ENCODE measurements around the gene ROCK2. TPM values are rescaled to one million over a fixed set of nuclear protein-coding genes. Genes with fewer than 3 reads are reported as not detected.

The ROCK2 gene
- total and polyA plus RNA-seq, 2 of the 13 experiments (the other 11 are each of a cell fraction or from before 2014, with no cell fraction given) = 38.1 to 119 TPM

DNA sequence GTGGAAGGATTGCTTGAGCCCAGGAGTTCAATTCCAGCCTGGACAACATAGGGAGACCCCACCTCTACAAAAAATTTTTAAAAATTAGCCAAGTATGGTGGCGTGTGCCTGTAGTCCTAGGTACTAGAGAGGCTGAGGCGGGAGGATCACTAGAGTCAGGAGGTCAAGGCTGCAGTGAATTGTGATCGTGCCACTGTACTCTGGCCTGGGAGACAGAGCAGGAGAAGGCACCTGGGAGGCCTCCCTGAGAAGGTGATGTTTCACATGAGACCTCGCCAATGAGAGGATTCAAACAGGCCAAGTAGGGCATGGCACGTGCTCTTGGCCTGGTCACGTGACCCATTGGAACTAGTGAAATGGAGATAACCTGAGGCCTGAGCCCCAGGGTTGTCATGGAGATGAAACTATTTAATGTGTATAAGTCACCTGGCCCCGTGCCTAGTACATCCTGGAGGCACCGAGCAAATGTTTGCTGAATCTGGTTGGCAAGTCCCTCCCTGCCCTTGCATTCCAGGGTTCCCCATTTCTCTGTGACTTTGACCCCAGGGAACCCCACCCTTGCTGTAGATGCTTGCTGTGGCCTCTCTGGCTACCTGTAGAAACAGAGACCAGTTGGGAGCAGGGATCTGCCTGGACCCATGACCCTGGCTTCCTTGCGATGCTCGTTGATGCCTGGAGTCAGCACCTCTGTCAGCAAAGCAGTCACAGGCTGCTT, 26.1 kb upstream of the ROCK2 start (continued):
- TF ChIP-seq, protein P1, sequence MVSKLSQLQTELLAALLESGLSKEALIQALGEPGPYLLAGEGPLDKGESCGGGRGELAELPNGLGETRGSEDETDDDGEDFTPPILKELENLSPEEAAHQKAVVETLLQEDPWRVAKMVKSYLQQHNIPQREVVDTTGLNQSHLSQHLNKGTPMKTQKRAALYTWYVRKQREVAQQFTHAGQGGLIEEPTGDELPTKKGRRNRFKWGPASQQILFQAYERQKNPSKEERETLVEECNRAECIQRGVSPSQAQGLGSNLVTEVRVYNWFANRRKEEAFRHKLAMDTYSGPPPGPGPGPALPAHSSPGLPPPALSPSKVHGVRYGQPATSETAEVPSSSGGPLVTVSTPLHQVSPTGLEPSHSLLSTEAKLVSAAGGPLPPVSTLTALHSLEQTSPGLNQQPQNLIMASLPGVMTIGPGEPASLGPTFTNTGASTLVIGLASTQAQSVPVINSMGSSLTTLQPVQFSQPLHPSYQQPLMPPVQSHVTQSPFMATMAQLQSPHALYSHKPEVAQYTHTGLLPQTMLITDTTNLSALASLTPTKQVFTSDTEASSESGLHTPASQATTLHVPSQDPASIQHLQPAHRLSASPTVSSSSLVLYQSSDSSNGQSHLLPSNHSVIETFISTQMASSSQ (IDR thresholded peaks at IDR 0.05; ENCODE audit: low read depth) = peak; percentile 36; the same call in 1 of the 2 replicates
- TF ChIP-seq, protein P1 (CRISPR knock-in tag; IDR thresholded peaks at IDR 0.05; ENCODE audit: borderline replicate concordance) = peak; percentile 91
- TF ChIP-seq, protein P2, sequence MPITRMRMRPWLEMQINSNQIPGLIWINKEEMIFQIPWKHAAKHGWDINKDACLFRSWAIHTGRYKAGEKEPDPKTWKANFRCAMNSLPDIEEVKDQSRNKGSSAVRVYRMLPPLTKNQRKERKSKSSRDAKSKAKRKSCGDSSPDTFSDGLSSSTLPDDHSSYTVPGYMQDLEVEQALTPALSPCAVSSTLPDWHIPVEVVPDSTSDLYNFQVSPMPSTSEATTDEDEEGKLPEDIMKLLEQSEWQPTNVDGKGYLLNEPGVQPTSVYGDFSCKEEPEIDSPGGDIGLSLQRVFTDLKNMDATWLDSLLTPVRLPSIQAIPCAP (CRISPR knock-in tag; IDR thresholded peaks at IDR 0.05; ENCODE audit: low read depth) = no peak
- TF ChIP-seq, protein P3, sequence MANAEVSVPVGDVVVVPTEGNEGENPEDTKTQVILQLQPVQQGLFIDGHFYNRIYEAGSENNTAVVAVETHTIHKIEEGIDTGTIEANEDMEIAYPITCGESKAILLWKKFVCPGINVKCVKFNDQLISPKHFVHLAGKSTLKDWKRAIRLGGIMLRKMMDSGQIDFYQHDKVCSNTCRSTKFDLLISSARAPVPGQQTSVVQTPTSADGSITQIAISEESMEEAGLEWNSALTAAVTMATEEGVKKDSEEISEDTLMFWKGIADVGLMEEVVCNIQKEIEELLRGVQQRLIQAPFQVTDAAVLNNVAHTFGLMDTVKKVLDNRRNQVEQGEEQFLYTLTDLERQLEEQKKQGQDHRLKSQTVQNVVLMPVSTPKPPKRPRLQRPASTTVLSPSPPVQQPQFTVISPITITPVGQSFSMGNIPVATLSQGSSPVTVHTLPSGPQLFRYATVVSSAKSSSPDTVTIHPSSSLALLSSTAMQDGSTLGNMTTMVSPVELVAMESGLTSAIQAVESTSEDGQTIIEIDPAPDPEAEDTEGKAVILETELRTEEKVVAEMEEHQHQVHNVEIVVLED (CRISPR knock-in tag; IDR thresholded peaks at IDR 0.05; ENCODE audit: borderline replicate concordance) = peak; percentile 36; the same call in 1 of the 2 replicates
- TF ChIP-seq, protein P4, sequence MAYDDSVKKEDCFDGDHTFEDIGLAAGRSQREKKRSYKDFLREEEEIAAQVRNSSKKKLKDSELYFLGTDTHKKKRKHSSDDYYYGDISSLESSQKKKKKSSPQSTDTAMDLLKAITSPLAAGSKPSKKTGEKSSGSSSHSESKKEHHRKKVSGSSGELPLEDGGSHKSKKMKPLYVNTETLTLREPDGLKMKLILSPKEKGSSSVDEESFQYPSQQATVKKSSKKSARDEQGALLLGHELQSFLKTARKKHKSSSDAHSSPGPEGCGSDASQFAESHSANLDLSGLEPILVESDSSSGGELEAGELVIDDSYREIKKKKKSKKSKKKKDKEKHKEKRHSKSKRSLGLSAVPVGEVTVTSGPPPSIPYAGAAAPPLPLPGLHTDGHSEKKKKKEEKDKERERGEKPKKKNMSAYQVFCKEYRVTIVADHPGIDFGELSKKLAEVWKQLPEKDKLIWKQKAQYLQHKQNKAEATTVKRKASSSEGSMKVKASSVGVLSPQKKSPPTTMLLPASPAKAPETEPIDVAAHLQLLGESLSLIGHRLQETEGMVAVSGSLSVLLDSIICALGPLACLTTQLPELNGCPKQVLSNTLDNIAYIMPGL (CRISPR knock-in tag; IDR thresholded peaks at IDR 0.05; ENCODE audit: borderline replicate concordance in 1 of 2, low read depth in 1 of 2) = peak; percentile 18 to 72; a peak in 1 of 4 replicates
- TF ChIP-seq TMF1 (CRISPR knock-in tag; IDR thresholded peaks at IDR 0.05; ENCODE audit: low read depth) = peak; percentile 86; the same call in 1 of the 2 replicates
- TF ChIP-seq MAFG (CRISPR knock-in tag; IDR thresholded peaks at IDR 0.05) = no peak
- no peak for TF ChIP-seq ZNF83 (CRISPR knock-in tag; IDR thresholded peaks at IDR 0.05; ENCODE audit: borderline replicate concordance)
- no peak for TF ChIP-seq U2AF2 (IDR thresholded peaks at IDR 0.05; ENCODE audit: low read depth, low read length)
- peak; percentile 77; the same call in 1 of the 2 replicates for TF ChIP-seq FOXC1 (CRISPR knock-in tag; IDR thresholded peaks at IDR 0.05; ENCODE audit: borderline replicate concordance)
- TF ChIP-seq ZNF337 (CRISPR knock-in tag; IDR thresholded peaks at IDR 0.05; ENCODE audit: borderline replicate concordance, low read depth) = peak; percentile 80
- TF ChIP-seq ZNF225 (CRISPR knock-in tag; IDR thresholded peaks at IDR 0.05) = no peak; the same call in 1 of the 2 replicates
- peak; percentile 98 for TF ChIP-seq SALL1 (CRISPR knock-in tag; IDR thresholded peaks at IDR 0.05)
- no peak for TF ChIP-seq TCF12 (IDR thresholded peaks at IDR 0.05)
- TF ChIP-seq TCF12 (CRISPR knock-in tag; IDR thresholded peaks at IDR 0.05) = 0 out of 2 replicates have a peak, but pooled peaks have one; percentile 19
- TF ChIP-seq ZSCAN21 (CRISPR knock-in tag; IDR thresholded peaks at IDR 0.05; ENCODE audit: borderline replicate concordance) = peak; percentile 67; the same call in 1 of the 2 replicates
- TF ChIP-seq AKAP8 (CRISPR knock-in tag; IDR thresholded peaks at IDR 0.05) = no peak
- no peak for TF ChIP-seq ZNF790 (CRISPR knock-in tag; IDR thresholded peaks at IDR 0.05; ENCODE audit: borderline replicate concordance)
- TF ChIP-seq ZNF468 (CRISPR knock-in tag; IDR thresholded peaks at IDR 0.05) = no peak
- TF ChIP-seq XRCC5 (optimal IDR thresholded peaks at IDR 0.05; ENCODE audit: low read length) = peak; percentile 71

All from HepG2 (cell line).